ENCODE results near the gene DEFB121. TPM values are rescaled to one million over a fixed set of nuclear protein-coding genes. Genes with fewer than 3 reads are reported as not detected.

Gene DEFB121
- total and polyA plus RNA-seq, 2 donors (not counting 1 experiment from before 2014, with no cell fraction given) = not detected

- Histone ChIP-seq H2AFZ (ENCODE audit: low read length) (no peak overlapping the region), H4K20me1 (ENCODE audit: control insufficient read depth, extremely low read depth, insufficient read depth, low read length) (no peaks in the 10 kb centered on the region), H3K4me1 (ENCODE audit: control insufficient read depth, extremely low read depth, insufficient read depth, low read length) (no peaks in the 10 kb centered on the region), H3K36me3 (ENCODE audit: control insufficient read depth, insufficient read depth, low read length) (no peaks in the 10 kb centered on the region), H3K4me3 (replicated peaks in 1 of 4; ENCODE audit: control extremely low read depth in 1 of 4, insufficient read depth in 1 of 4, low read depth in 3 of 4, low read length in 4 of 4) (no peak overlapping the region), H3K4me2 (ENCODE audit: extremely low read depth, insufficient read depth, low read length) (no peak overlapping the region), H3K9ac (ENCODE audit: insufficient read depth, low read length) (no peak overlapping the region), H3K27me3 (ENCODE audit: control insufficient read depth, insufficient read depth, low read length) (no peaks in the 10 kb centered on the region), H3K79me2 (ENCODE audit: control insufficient read depth, insufficient read depth, low read length) (no peaks in the 10 kb centered on the region), H3K9me3 (ENCODE audit: control insufficient read depth, insufficient read depth, low read depth, low read length) (no peaks in the 10 kb centered on the region), H3K27ac (ENCODE audit: insufficient read depth, low read length) (no peak overlapping the region)
- DNase-seq (ENCODE audit: low read depth in 2 of 2) = peak in 1 of 2 donors; percentile 2
- TF ChIP-seq EZH2 (IDR thresholded peaks at IDR 0.05; ENCODE audit: low read length, missing control alignments) = no peak
- TF ChIP-seq, protein P1, sequence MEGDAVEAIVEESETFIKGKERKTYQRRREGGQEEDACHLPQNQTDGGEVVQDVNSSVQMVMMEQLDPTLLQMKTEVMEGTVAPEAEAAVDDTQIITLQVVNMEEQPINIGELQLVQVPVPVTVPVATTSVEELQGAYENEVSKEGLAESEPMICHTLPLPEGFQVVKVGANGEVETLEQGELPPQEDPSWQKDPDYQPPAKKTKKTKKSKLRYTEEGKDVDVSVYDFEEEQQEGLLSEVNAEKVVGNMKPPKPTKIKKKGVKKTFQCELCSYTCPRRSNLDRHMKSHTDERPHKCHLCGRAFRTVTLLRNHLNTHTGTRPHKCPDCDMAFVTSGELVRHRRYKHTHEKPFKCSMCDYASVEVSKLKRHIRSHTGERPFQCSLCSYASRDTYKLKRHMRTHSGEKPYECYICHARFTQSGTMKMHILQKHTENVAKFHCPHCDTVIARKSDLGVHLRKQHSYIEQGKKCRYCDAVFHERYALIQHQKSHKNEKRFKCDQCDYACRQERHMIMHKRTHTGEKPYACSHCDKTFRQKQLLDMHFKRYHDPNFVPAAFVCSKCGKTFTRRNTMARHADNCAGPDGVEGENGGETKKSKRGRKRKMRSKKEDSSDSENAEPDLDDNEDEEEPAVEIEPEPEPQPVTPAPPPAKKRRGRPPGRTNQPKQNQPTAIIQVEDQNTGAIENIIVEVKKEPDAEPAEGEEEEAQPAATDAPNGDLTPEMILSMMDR (conservative IDR thresholded peaks at IDR 0.05 in 1 of 2, IDR thresholded peaks at IDR 0.05 in 1 of 2; ENCODE audit: low read depth in 1 of 2, low read length in 2 of 2) = no peak
Observed at GRCh38 chr20:31355981-31356380, 50.0 kb downstream of the DEFB121 start.

Other genes starting within 250 kb of the DEFB121 start
- not detected in 2 replicates for gene DEFB115, start 148.6 kb downstream of the DEFB121 start, total RNA-seq
- not detected in 2 replicates for gene DEFB115, start 148.6 kb downstream of the DEFB121 start, polyA plus RNA-seq
- gene DEFB116, start 97.6 kb downstream of the DEFB121 start, total RNA-seq = not detected in 2 replicates
- gene DEFB116, start 97.6 kb downstream of the DEFB121 start, polyA plus RNA-seq = not detected in 2 replicates
- not detected in 2 replicates for gene DEFB118, start 37.6 kb downstream of the DEFB121 start, total RNA-seq
- not detected in 2 replicates for gene DEFB118, start 37.6 kb downstream of the DEFB121 start, polyA plus RNA-seq
- gene DEFB119, start 15.6 kb downstream of the DEFB121 start, total RNA-seq = not detected in 2 replicates
- not detected in 2 replicates for gene DEFB119, start 15.6 kb downstream of the DEFB121 start, polyA plus RNA-seq
- not detected in 2 replicates for gene DEFB123, start 34.4 kb upstream of the DEFB121 start, total RNA-seq
- not detected in 2 replicates for gene DEFB123, start 34.4 kb upstream of the DEFB121 start, polyA plus RNA-seq
- not detected in 2 replicates for gene DEFB124, start 68.9 kb upstream of the DEFB121 start, total RNA-seq
- not detected in 2 replicates for gene DEFB124, start 68.9 kb upstream of the DEFB121 start, polyA plus RNA-seq
- not detected in 2 replicates for gene REM1, start 69.1 kb upstream of the DEFB121 start, total RNA-seq
- not detected in 2 replicates for gene REM1, start 69.1 kb upstream of the DEFB121 start, polyA plus RNA-seq
- 41.9 and 52.5 TPM in 2 replicates for gene HM13, start 108.2 kb upstream of the DEFB121 start, total RNA-seq
- 153 and 157 TPM in 2 replicates for gene HM13, start 108.2 kb upstream of the DEFB121 start, polyA plus RNA-seq
- 27.4 and 31.1 TPM in 2 replicates for gene ID1, start 199.1 kb upstream of the DEFB121 start, total RNA-seq
- 14.5 and 62.4 TPM in 2 replicates for gene ID1, start 199.1 kb upstream of the DEFB121 start, polyA plus RNA-seq
- not detected in 2 replicates for gene COX4I2, start 231.7 kb upstream of the DEFB121 start, total RNA-seq
- not detected in 2 replicates for gene COX4I2, start 231.7 kb upstream of the DEFB121 start, polyA plus RNA-seq